GM10266 (cell line): ENCODE data around the gene ZBTB7B.
"Not testable (repeated sequence)": the region's sequence is repeated elsewhere in the genome, so short reads cannot be mapped to it uniquely, and the experiment has no call there.

Experiments
- DNase-seq: peaks from one replicate; pipeline ENCODE4 v3.0.0; 2012; ENCODE audit errors: extremely low spot score
- TF ChIP-seq, protein P1 (sequence below): IDR thresholded peaks from 2 replicates; pipeline ENCODE4 v1.5.1; 2012; ENCODE audit warnings: mild to moderate bottlenecking, low read depth; ENCODE audit not compliant: control insufficient read depth, insufficient read depth; ENCODE audit errors: missing control alignments

The ZBTB7B gene

DNA sequence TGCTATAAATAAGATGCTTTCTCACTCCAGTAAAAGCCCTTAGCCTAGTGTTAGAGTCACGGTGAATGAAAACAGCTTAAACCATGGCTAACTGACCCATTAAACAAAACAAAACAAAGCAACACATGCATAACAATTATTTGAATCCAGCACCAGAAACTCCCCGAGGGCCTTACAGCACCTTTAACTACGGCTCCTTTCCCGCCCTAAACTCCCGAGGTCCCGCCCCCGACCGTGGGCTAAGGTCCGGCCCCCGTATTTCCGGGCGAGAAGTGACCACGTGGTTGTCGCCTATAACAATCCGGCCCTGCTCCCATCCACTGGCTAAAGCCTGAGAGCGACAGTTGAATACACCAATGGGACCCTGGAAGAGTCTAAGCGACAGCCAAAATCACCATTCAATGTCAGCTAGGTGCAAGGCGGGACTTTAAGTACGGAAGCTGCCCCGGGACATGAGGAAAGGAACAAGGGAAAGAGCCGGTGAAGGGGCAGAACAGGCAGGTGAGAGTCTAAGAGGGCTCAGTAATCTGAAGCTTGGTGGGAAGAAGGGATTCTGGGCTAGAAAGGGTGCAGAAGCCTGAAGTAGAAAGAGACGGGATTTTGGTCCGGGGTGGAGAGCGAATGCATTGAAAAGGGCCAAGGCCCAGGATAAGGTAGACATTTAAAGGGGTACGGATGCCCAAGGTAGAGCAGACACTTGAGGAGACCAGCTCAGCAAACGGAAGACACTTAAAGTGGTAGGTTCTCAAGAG lies 19.5 kb upstream of the ZBTB7B start, which contains the start of gene FLAD1:
TSS of gene FLAD1 (plus strand) at position 448 of the 752 bp plus-strand sequence. CDS start 351 bp downstream, outside the sequence.
- DNase-seq = peak; percentile 94
- TF ChIP-seq, protein P1, sequence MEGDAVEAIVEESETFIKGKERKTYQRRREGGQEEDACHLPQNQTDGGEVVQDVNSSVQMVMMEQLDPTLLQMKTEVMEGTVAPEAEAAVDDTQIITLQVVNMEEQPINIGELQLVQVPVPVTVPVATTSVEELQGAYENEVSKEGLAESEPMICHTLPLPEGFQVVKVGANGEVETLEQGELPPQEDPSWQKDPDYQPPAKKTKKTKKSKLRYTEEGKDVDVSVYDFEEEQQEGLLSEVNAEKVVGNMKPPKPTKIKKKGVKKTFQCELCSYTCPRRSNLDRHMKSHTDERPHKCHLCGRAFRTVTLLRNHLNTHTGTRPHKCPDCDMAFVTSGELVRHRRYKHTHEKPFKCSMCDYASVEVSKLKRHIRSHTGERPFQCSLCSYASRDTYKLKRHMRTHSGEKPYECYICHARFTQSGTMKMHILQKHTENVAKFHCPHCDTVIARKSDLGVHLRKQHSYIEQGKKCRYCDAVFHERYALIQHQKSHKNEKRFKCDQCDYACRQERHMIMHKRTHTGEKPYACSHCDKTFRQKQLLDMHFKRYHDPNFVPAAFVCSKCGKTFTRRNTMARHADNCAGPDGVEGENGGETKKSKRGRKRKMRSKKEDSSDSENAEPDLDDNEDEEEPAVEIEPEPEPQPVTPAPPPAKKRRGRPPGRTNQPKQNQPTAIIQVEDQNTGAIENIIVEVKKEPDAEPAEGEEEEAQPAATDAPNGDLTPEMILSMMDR = no peak

DNA sequence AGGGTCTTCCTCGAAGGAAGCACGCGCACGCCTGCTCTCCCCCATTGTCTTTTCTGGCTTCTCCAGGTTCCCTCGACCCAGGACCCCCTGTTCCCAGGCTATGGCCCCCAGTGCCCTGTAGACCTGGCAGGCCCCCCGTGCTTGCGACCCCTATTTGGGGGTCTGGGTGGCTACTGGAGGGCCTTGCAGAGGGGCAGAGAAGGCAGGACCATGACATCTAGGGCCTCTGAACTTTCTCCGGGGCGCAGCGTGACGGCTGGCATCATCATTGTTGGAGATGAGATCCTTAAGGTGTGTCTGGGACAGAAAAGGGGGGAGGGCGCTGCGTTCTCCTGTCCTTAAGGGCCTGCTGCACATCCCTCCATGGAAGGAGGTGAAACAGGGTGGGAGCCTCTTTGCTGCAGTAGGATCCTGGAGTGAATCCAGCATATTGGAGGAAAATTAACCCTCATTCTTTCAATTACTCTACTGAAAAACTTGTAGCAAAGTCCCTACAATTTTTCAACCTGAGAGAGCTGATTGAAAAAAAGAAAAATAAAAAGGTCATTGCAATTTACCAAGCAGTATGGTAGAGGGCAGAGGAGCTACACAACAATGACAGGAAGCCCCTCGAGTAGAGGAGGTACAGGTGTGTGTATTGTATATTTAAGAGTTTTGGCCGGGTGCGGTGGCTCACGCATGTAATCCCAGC lies 18.7 kb upstream of the ZBTB7B start:
- TF ChIP-seq, protein P1 = no peak
- DNase-seq = no peak

DNA sequence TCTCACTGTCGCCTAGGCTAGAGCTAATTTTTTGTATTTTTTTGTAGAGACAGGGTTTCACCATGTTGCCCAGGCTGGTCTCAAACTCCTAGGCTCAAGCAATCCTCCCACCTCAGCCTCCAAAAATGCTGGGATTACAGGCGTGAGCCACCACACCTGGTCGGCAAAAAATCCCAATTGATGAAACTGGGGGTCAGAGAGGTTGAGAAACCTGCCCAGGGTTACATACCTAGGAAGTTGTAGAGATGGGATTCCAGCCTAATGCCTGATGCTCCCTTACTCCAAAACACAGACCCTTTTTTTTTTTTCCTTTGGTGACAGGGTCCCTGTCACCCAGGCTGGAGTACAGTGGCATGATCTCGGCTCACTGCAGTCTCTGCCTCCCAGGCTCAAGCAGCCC lies 15.9 kb upstream of the ZBTB7B start:
- DNase-seq = not testable (repeated sequence)

DNA sequence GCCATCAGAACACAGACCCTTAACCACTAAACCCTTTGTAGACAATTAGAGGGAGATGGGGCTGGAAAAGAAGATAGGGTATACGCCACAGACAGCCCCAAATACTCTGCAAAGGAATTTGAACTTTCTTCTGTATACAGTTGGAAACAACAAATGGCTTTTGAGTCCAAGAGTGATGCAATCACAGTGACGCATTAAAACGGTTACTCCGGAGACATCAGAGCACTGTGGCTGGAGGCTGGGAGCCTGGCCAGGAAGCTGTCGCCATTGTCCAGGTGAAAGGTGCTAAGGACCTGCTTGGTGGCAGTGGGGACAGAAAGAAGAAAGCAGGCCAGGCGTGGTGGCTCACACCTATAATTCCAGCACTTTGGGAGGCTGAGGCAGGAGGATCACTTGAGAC lies 15.3 kb upstream of the ZBTB7B start:
- no peak for DNase-seq
- TF ChIP-seq, protein P1 = no peak

DNA sequence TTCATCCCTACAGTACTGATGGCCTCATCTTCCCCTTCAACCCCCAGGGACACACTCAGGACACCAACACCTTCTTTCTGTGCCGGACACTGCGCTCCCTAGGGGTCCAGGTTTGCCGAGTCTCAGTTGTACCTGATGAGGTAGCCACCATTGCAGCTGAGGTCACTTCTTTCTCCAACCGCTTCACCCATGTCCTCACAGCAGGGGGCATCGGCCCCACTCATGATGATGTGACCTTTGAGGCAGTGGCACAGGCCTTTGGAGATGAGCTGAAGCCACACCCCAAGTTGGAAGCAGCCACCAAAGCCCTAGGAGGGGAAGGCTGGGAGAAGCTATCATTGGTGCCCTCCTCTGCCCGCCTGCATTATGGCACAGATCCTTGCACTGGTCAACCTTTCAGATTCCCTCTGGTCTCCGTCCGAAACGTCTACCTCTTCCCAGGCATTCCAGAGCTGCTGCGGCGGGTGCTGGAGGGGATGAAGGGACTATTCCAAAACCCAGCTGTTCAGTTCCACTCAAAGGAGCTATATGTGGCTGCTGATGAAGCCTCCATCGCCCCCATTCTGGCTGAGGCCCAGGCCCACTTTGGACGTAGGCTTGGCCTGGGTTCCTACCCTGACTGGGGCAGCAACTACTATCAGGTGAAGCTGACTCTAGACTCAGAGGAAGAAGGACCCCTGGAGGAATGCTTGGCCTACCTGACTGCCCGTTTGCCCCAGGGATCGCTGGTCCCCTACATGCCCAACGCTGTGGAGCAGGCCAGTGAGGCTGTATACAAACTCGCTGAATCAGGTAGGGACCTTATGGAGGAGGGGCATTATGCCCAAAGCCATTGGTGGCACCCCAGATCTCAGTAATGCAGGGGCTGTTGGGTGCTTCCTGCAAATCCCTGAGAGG lies 14.3 kb upstream of the ZBTB7B start:
- TF ChIP-seq, protein P1 = peak; percentile 31
- no peak for DNase-seq

DNA sequence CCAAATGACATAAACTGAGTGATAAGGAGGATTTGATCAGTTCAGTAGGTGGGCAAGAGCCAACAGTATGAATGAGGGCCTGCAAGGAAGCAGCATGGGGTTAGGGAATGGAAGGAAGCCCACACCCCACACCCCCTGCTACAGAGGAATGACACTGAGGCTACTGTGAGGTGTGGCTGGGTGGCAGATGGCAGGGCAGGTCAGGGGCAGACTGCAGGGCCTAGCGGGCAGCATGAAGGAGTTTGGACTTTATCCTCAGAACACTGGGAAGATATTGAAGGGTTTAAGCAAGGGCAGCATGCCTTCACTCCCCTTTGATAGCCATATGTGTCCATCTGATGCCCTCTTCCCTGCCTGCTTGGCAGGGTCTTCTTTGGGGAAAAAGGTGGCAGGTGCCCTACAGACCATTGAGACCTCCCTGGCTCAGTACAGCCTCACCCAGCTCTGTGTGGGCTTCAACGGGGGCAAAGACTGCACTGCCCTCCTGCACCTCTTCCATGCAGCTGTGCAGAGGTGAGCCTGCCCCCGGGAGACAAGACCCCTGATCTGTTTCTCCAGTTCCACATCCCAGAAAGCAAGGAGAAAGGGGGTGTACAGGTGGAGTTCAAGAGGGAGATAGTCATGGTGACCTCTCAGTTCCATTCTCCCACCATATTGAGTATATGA lies 13.3 kb upstream of the ZBTB7B start:
- TF ChIP-seq, protein P1 = no peak
- DNase-seq = no peak

DNA sequence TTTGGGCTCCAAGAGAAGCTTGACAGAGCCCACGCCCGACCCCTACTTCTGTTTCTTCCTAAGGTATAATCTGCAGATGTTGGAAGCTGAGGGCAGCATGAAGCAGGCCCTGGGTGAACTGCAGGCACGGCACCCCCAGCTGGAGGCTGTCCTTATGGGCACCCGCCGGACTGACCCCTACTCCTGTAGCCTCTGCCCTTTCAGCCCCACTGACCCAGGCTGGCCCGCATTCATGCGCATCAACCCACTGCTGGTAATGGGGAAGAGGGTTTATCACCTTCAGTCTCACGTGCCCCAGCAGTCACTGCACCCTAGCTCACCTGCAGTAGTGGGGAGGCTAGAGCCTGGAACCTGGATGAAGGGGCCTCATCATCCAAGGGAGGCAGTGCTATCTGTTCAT lies 12.3 kb upstream of the ZBTB7B start:
- TF ChIP-seq, protein P1 = no peak
- DNase-seq = no peak
